GM20000 (cell line): ENCODE measurements around the gene PDGFA.
"Not testable (repeated sequence)": the region's sequence is repeated elsewhere in the genome, so short reads cannot be mapped to it uniquely, and the experiment has no call there.

Source experiments
- DNase-seq: peaks from one replicate; pipeline ENCODE4 v3.0.0; 2012; ENCODE audit warnings: low spot score
- TF ChIP-seq, protein P1 (sequence below): IDR thresholded peaks from 2 replicates; pipeline ENCODE4 v1.5.1; 2012; ENCODE audit warnings: mild to moderate bottlenecking, control low read depth; ENCODE audit errors: extremely low read depth, missing control alignments

Gene PDGFA

GRCh38 chr7:556291-556826, 36.7 kb upstream of the PDGFA start:
- TF ChIP-seq, protein P1, sequence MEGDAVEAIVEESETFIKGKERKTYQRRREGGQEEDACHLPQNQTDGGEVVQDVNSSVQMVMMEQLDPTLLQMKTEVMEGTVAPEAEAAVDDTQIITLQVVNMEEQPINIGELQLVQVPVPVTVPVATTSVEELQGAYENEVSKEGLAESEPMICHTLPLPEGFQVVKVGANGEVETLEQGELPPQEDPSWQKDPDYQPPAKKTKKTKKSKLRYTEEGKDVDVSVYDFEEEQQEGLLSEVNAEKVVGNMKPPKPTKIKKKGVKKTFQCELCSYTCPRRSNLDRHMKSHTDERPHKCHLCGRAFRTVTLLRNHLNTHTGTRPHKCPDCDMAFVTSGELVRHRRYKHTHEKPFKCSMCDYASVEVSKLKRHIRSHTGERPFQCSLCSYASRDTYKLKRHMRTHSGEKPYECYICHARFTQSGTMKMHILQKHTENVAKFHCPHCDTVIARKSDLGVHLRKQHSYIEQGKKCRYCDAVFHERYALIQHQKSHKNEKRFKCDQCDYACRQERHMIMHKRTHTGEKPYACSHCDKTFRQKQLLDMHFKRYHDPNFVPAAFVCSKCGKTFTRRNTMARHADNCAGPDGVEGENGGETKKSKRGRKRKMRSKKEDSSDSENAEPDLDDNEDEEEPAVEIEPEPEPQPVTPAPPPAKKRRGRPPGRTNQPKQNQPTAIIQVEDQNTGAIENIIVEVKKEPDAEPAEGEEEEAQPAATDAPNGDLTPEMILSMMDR, result no peak
- DNase-seq, result no peak

- TF ChIP-seq, protein P1, result no peak
- no peak for DNase-seq
Measured at GRCh38 chr7:555551-556160, 36.0 kb upstream of the PDGFA start.

DNA sequence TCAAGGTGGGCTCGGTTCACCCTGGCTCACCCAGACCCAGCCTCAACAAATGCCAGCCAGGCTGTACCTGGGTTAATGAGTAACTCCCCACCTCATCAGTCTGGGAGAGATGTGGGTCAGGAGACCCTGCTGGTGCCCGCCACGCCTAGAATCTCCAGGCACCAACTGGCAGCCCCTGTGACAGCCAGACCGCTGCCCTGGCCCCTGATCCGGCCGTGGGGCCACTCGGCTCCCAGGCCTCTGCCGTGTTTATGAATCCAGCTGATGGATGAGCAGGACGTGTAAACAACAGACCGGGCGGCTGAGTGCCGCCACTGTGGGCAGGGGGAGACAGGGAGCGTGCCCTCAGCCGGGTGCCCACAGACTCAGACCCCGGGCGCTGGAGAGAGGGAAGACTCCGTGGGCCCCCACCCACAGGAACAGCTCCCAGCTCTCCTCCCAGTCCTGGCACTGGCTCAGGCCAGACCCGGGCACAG, 34.0 kb upstream of the PDGFA start:
- no peak for DNase-seq

GRCh38 chr7:552868-553635, 33.4 kb upstream of the PDGFA start:
- TF ChIP-seq, protein P1, result no peak
- DNase-seq, result no peak

More for the DNA sequence above, 34.0 kb upstream of the PDGFA start:
- TF ChIP-seq, protein P1, result no peak

DNA sequence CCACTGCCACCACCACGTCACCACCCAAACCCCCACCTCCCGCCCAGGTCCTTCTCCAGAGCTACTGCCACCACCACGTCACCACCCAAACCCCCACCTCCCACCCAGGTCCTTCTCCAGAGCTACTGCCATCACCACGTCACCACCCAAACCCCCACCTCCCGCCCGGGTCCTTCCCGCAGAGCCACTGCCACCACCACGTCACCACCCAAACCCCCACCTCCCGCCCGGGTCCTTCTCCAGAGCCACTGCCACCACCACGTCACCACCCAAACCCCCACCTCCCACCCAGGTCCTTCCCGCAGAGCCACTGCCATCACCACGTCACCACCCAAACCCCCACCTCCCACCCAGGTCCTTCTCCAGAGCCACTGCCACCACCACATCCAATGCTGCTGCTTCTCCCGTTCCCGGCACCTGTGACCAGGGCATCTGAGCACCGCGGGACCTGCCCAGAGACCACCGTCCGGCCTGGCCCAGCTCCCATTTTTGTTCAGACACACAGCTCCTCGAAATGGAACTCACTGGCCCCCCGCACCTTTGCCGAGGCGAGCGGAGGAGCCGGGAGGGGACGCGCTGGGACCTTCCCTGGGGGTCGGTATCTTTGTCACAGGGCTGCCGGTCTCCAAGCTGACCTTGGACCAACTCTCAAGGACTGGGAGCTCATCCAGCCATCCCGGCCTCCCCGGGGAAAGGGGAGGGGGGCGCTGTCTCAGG, 32.7 kb upstream of the PDGFA start:
- not testable (repeated sequence) for DNase-seq

GRCh38 chr7:551615-551970, 31.9 kb upstream of the PDGFA start:
- not testable (repeated sequence) for DNase-seq

DNA sequence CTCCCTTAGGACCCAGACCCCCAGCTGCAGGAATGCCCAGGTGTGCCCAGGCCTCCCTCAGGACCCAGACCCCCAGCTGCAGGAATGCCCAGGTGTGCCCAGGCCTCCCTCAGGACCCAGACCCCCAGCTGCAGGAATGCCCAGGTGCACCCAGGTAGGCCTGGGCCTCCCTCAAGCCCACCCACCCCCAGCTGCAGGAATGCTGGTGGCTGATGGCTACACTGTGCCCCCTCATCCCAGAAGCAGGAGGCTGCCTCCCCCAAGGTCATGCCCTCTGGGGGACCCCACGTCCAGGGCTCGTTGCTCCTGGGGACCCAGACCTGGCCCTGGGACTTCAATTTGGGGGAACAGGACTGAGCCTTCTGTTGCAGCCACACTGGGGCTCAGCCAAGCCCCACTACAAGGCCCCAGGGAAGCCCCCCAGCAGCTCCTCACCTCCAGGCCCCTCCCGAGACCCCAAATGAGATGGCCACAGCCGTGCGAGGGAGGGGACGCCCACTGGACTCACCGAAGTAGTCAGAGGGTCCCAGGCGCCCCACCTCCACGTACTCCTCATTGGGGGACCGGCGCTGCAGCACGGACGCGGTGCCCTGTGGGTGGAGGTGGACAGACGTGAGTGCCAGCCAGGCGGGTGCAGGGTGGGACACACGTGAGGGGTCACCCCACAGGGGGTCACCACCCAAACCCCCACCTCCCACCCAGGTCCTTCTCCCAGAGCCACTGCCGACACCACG, 31.4 kb upstream of the PDGFA start:
- TF ChIP-seq, protein P1, result no peak
- no peak for DNase-seq
